Smooth muscle cell (in vitro differentiated cells): ENCODE results near the gene SYNJ2. TPM values are rescaled to one million over a fixed set of nuclear protein-coding genes. Genes with fewer than 3 reads are reported as not detected.

Source experiments
- DNase-seq: peaks from one replicate; lab custom pipeline; 2025; ENCODE audit not compliant: unreplicated experiment; lab: John Stamatoyannopoulos, UW
- H2AFZ ChIP-seq: fragments of 200-600 bp; sonication (generic); 2 replicates; pipeline ENCODE4 v1.6.0; 2016; ENCODE audit warnings: antibody characterized with exemption, low read depth, mild to moderate bottlenecking
- H3F3A ChIP-seq: fragments of 200-600 bp; sonication (generic); 2 replicates; pipeline ENCODE4 v1.6.0; 2017; ENCODE audit warnings: antibody characterized with exemption, low read depth
- H3K27ac ChIP-seq: fragments of 200-600 bp; sonication (generic); 2 replicates; pipeline ENCODE4 v1.5.1; 2016; ENCODE audit warnings: low read depth, mild to moderate bottlenecking
- H3K27me3 ChIP-seq: fragments of 200-600 bp; sonication (generic); 2 replicates; pipeline ENCODE4 v1.6.1; 2016; ENCODE audit warnings: low read depth, mild to moderate bottlenecking
- H3K36me3 ChIP-seq: fragments of 200-600 bp; sonication (generic); 2 replicates; pipeline ENCODE4 v1.5.1; 2016; ENCODE audit warnings: low read depth
- H3K4me1 ChIP-seq: fragments of 200-600 bp; sonication (generic); 2 replicates; pipeline ENCODE4 v1.5.1; 2016; ENCODE audit warnings: low read depth
- H3K4me2 ChIP-seq: fragments of 200-600 bp; sonication (generic); 2 replicates; pipeline ENCODE4 v1.6.0; 2016; ENCODE audit warnings: mild to moderate bottlenecking
- H3K4me3 ChIP-seq: fragments of 200-600 bp; sonication (generic); 2 replicates; pipeline ENCODE4 v1.5.1; 2016; ENCODE audit warnings: mild to moderate bottlenecking
- H3K79me2 ChIP-seq: fragments of 200-600 bp; sonication (generic); 2 replicates; pipeline ENCODE4 v1.6.0; 2016; ENCODE audit warnings: low read depth, mild to moderate bottlenecking
- H3K9ac ChIP-seq: fragments of 200-600 bp; sonication (generic); 2 replicates; pipeline ENCODE4 v1.6.0; 2016; ENCODE audit warnings: low read depth
- H3K9me3 ChIP-seq: fragments of 200-600 bp; sonication (generic); replicated peaks from 2 replicates; pipeline ENCODE4 v1.5.1; 2016; ENCODE audit warnings: low read depth
- H4K20me1 ChIP-seq: fragments of 200-600 bp; sonication (generic); 2 replicates; pipeline ENCODE4 v1.6.0; 2016; ENCODE audit warnings: low read depth
- CTCF ChIP-seq: fragments of 200-600 bp; sonication (generic); IDR thresholded peaks from 2 replicates; pipeline ENCODE4 v1.5.1; 2017; ENCODE audit warnings: borderline replicate concordance, mild to moderate bottlenecking, antibody characterized with exemption; ENCODE audit not compliant: insufficient read depth, poor library complexity, severe bottlenecking
- WGBS: methylation state at CpG from one replicate; pipeline ENCODE4 v1.1.7; 2016; ENCODE audit warnings: low lambda C conversion rate; 5-methylcytosine and 5-hydroxymethylcytosine counted together
- polyA plus RNA-seq: library from polyadenylated mRNA; unstranded; fragments of >200 nt; fragmentation: Nextera tagmentation; extraction: Ambion mirVana; gene quantifications from 2 replicates; pipeline ENCODE4 v1.2.1, GENCODE V29; 2016
- total RNA-seq: library from RNA; depleted of rRNA; stranded (reverse); fragments of >200 nt; gene quantifications from 2 replicates; pipeline ENCODE4 v1.2.3, GENCODE V29; 2014

The SYNJ2 gene
- total and polyA plus RNA-seq, 2 experiments from 2014 or later = 6.0 to 6.1 TPM

- WGBS = 88% methylated on average over 17 of the region's 17 CpGs
- TF ChIP-seq CTCF = no peak
- H3K9me3 ChIP-seq = no peaks in the 10 kb centered on the region
- no peak for DNase-seq
- peaks cover 16% of the 10 kb centered on the region for H3K4me1 ChIP-seq
- H3K79me2 ChIP-seq = peaks cover 19% of the 10 kb centered on the region
- no peaks in the 10 kb centered on the region for H3K36me3 ChIP-seq
- H2AFZ ChIP-seq = no peak overlapping the region
- no peak overlapping the region for H3K4me3 ChIP-seq
- peaks cover 21% of the 10 kb centered on the region for H3F3A ChIP-seq
- H4K20me1 ChIP-seq = no peaks in the 10 kb centered on the region
- H3K4me2 ChIP-seq = no peak overlapping the region
- H3K27ac ChIP-seq = no peak overlapping the region
- H3K27me3 ChIP-seq = no peaks in the 10 kb centered on the region
- H3K9ac ChIP-seq = no peak overlapping the region
Measured at GRCh38 chr6:158000530-158001307, 19.1 kb downstream of the SYNJ2 start.

- peaks cover 16% of the 10 kb centered on the region for H3K4me1 ChIP-seq
- peak overlapping the region; percentile 91 for H3K9ac ChIP-seq
- no peaks in the 10 kb centered on the region for H3K9me3 ChIP-seq
- peak overlapping the region; percentile 99 for H3K27ac ChIP-seq
- peaks cover 23% of the 10 kb centered on the region for H3K79me2 ChIP-seq
- H4K20me1 ChIP-seq = no peaks in the 10 kb centered on the region
- peaks cover 21% of the 10 kb centered on the region for H3F3A ChIP-seq
- peak overlapping the region; percentile 70 for H3K4me2 ChIP-seq
- DNase-seq = no peak
- H3K27me3 ChIP-seq = no peaks in the 10 kb centered on the region
- H2AFZ ChIP-seq = no peak overlapping the region
- H3K36me3 ChIP-seq = no peaks in the 10 kb centered on the region
- no peak overlapping the region for H3K4me3 ChIP-seq
- no peak for TF ChIP-seq CTCF
- whole genome bisulfite sequencing = 79% methylated on average over 6 of the region's 6 CpGs
Measured at GRCh38 chr6:158002249-158002950, 20.7 kb downstream of the SYNJ2 start.

- Histone ChIP-seq H3K4me1 (peaks cover 16% of the 10 kb centered on the region), H3K4me3 (no peak overlapping the region), H4K20me1 (no peaks in the 10 kb centered on the region), H3K9ac (peak overlapping the region; percentile 91), H3K36me3 (no peaks in the 10 kb centered on the region), H3K27me3 (no peaks in the 10 kb centered on the region), H3K4me2 (peak overlapping the region; percentile 70), H3K9me3 (no peaks in the 10 kb centered on the region), H3K27ac (peak overlapping the region; percentile 99), H3K79me2 (peaks cover 31% of the 10 kb centered on the region), H3F3A (peaks cover 21% of the 10 kb centered on the region), H2AFZ (no peak overlapping the region)
- peak; percentile 44 for DNase-seq
- WGBS = 21% methylated on average over 15 of the region's 15 CpGs
- TF ChIP-seq CTCF = no peak
Measured at GRCh38 chr6:158002951-158003853, 21.5 kb downstream of the SYNJ2 start.
